Thymus (tissue), 11 donors: ENCODE data around the gene ZXDC. TPM values are rescaled to one million over a fixed set of nuclear protein-coding genes. Genes with fewer than 3 reads are reported as not detected.

ENCODE experiments used
- DNase-seq, 9 donors: peaks; one replicate each; pipeline ENCODE4 v3.0.0-alpha.2; 2013; ENCODE audit warnings: low spot score in 9 of 9, low read depth in 6 of 9, missing footprints in 1 of 9
- H3K27ac ChIP-seq, 2 donors: one replicate each; pipeline ENCODE4 v1.5.1; 2013; ENCODE audit warnings: control low read depth in 1 of 2, low read depth in 1 of 2, low read length in 1 of 2, mild to moderate bottlenecking in 1 of 2, moderate library complexity in 1 of 2
- H3K27me3 ChIP-seq, 2 donors: one replicate each; pipeline ENCODE4 v1.5.1; 2013; ENCODE audit warnings: low read length in 1 of 2; ENCODE audit not compliant: control insufficient read depth in 2 of 2, insufficient read depth in 1 of 2
- H3K36me3 ChIP-seq, 2 donors: one replicate each; pipeline ENCODE4 v1.5.1; 2013; ENCODE audit warnings: low read length in 1 of 2, mild to moderate bottlenecking in 1 of 2, moderate library complexity in 1 of 2; ENCODE audit not compliant: control insufficient read depth in 2 of 2, insufficient read depth in 2 of 2
- H3K4me1 ChIP-seq, 2 donors: one replicate each; pipeline ENCODE4 v1.5.1; 2013; ENCODE audit warnings: low read length in 2 of 2; ENCODE audit not compliant: control insufficient read depth in 2 of 2, insufficient read depth in 2 of 2
- H3K4me3 ChIP-seq, 2 donors: one replicate each; pipeline ENCODE4 v1.5.1; 2013; ENCODE audit warnings: low read length in 2 of 2, control low read depth in 1 of 2, mild to moderate bottlenecking in 1 of 2
- H3K9me3 ChIP-seq, 2 donors: one replicate each; pipeline ENCODE4 v1.5.1; 2013; ENCODE audit warnings: low read length in 1 of 2, mild to moderate bottlenecking in 1 of 2; ENCODE audit not compliant: control insufficient read depth in 2 of 2, insufficient read depth in 1 of 2
- WGBS: extraction: QIAGEN DNeasy Blood & Tissue Kit; methylation state at CpG from one replicate; pipeline ENCODE4 v1.1.7; 2013; 5-methylcytosine and 5-hydroxymethylcytosine counted together
- polyA plus RNA-seq: library from polyadenylated mRNA; stranded (reverse); fragments of 200-250 nt; gene quantifications from one replicate; pipeline ENCODE4 v1.2.3, GENCODE V29; 2013
- total RNA-seq: library from RNA; stranded (reverse); fragments of 120-200 nt; gene quantifications from one replicate; pipeline ENCODE4 v1.2.4, GENCODE V29; 2013
- donor health status: healthy.

ZXDC gene
- total and polyA plus RNA-seq, 2 donors, result 15.6 to 17.3 TPM

DNA sequence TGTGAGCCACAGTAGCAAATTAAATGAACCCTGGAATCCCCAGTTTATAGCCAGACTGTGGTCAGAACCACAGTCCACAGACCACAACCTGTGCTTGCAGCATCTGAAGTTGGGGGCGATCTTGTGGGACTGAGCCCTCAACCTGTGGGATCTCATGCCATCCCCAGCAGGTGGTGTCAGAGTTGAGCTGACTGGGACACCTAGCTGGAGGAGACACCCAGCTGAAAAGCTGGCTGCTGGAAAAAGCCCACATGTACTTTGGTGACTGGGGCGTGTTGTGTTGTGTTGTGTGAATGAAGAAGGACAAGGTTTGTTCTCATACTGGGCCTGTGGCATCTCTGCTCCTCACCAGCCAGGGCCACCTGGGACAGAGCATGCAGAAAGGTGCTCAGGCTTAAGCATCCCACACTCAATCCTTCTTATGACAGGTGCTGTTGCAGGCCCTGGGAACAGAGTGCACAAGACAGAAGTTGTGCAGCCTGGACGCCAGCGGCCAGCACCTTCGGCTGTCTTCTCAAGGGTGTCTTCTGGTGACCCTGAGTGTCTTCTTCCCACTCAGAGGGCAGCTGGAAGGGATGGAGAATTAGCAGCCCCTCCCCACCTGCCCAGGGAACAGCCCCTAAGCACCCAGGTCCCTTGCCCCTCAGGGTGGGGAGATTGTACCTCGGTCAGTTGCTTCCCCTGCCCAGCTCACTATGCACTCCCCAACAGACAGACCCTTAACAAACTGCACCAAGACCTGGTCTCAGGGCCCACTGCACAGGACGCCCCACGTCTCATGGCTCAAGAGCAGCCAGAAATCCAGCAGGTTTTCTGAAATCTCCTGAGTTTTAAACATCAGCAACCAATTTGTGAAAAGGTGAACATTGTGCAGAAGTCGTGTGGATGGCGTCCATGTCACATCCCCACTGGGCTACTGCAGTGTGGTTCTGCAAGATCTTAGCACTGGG lies 44.1 kb upstream of the ZXDC start:
- peaks cover 18 to 23% of the 10 kb centered on the region in 2 donors for H3K27me3 ChIP-seq
- H3K36me3 ChIP-seq, result no peaks in the 10 kb centered on the region
- DNase-seq, result no peak
- no peak overlapping the region for H3K4me3 ChIP-seq
- no peaks in the 10 kb centered on the region for H3K9me3 ChIP-seq
- 85% methylated on average over 10 of the region's 10 CpGs for WGBS
- no peak overlapping the region for H3K27ac ChIP-seq
- peaks cover 0 to 19% of the 10 kb centered on the region in 2 donors for H3K4me1 ChIP-seq

- no peak overlapping the region for H3K27ac ChIP-seq
- no peaks in the 10 kb centered on the region for H3K36me3 ChIP-seq
- no peak overlapping the region for H3K4me3 ChIP-seq
- H3K4me1 ChIP-seq, result peaks cover 0 to 12% of the 10 kb centered on the region in 2 donors
- no peak for DNase-seq
- peaks cover 9 to 13% of the 10 kb centered on the region in 2 donors for H3K27me3 ChIP-seq
- 93% methylated on average over 4 of the region's 4 CpGs for WGBS
- no peaks in the 10 kb centered on the region for H3K9me3 ChIP-seq
Observed at GRCh38 chr3:126518779-126519177, 43.1 kb upstream of the ZXDC start.

DNA sequence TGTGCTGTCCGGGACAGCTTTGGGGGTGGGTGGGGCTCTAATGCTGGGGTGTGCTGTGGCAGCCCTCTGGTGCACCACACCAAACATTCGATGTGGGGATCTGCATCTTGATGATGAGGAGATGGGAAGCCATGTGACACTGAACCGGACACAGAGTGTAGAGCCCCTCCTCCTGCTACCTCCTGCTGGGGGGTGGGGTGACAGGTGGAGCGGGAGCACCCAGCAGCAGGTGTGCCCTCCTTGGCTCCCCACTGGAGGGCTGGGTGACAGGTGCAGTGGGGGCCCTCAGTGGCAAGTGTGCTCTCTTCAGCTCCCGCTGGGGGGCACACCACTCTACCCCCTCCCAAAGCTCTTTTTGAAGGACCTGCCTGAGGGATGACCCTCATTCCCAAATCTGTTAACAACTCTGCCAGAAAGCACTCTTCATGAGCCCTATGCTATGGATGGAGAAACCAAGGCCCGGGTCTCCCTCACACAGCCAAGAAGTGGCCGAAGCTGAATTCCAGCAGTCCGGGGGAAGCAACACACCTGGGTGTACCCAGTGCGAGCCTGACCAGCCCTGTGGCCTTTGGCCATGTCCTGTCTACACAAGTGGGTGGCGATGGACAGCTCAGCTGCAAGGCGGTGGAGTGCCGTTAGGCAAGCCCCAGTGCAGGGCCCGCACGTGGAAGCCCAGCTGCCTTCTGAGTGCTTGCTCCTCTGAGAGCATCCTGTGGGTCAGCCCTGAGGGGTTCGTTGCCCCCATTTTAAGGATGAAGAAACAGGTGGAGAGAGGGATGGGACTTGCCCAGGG lies 42.5 kb upstream of the ZXDC start:
- WGBS, result 86% methylated on average over 15 of the region's 15 CpGs

GRCh38 chr3:126517291-126517951 lies 41.7 kb upstream of the ZXDC start, which contains the start of gene UROC1:
Gene UROC1, minus strand, starts transcription at chr3:126517773. Its CDS starts 54 bp downstream, at chr3:126517719.
- Histone ChIP-seq H3K4me1 (peaks cover 0 to 10% of the 10 kb centered on the region in 2 donors), H3K27me3 (peaks cover 0 to 2% of the 10 kb centered on the region in 2 donors), H3K27ac (no peak within 1 kb of the TSS), H3K4me3 (no peak within 1 kb of the TSS), H3K36me3 (no peaks in the 10 kb centered on the region), H3K9me3 (no peaks in the 10 kb centered on the region)
- WGBS, result 94% methylated on average over 16 of the region's 16 CpGs
- no peak for DNase-seq

More for the DNA sequence above, 42.5 kb upstream of the ZXDC start:
- no peaks in the 10 kb centered on the region for H3K36me3 ChIP-seq
- no peaks in the 10 kb centered on the region for H3K9me3 ChIP-seq
- no peak overlapping the region for H3K4me3 ChIP-seq
- H3K27me3 ChIP-seq, result peaks cover 3 to 8% of the 10 kb centered on the region in 2 donors
- no peak for DNase-seq
- peaks cover 0 to 10% of the 10 kb centered on the region in 2 donors for H3K4me1 ChIP-seq
- H3K27ac ChIP-seq, result no peak overlapping the region

DNA sequence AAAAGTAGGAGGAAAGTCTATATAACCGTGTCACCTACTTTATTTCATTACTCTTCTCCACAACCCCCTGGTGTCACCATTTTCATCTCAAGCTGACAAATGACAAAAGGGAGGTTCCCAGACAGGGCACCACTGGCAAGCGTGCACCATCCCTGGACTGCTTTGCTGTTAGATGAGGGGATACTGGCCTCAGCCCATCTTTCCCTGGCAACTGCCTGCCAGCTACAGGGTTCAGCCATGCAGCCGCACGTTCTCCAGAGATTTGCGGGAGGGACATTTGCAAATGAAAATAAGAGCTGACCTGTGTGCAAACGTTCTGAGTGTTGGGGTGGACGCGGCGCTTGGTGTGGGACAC lies 41.2 kb upstream of the ZXDC start:
- WGBS, result 94% methylated on average over 9 of the region's 9 CpGs
- Histone ChIP-seq H3K36me3 (no peaks in the 10 kb centered on the region), H3K9me3 (no peaks in the 10 kb centered on the region), H3K4me3 (no peak overlapping the region), H3K27me3 (no peaks in the 10 kb centered on the region), H3K4me1 (peaks cover 0 to 10% of the 10 kb centered on the region in 2 donors), H3K27ac (no peak overlapping the region)
- no peak for DNase-seq

- Histone ChIP-seq H3K4me1 (peaks cover 0 to 10% of the 10 kb centered on the region in 2 donors), H3K27ac (no peak overlapping the region), H3K27me3 (no peaks in the 10 kb centered on the region), H3K9me3 (no peaks in the 10 kb centered on the region), H3K36me3 (no peaks in the 10 kb centered on the region), H3K4me3 (no peak overlapping the region)
- DNase-seq, result no peak
- WGBS, result 90% methylated on average over 6 of the region's 6 CpGs
Observed at GRCh38 chr3:126516152-126516935, 40.7 kb upstream of the ZXDC start.

DNA sequence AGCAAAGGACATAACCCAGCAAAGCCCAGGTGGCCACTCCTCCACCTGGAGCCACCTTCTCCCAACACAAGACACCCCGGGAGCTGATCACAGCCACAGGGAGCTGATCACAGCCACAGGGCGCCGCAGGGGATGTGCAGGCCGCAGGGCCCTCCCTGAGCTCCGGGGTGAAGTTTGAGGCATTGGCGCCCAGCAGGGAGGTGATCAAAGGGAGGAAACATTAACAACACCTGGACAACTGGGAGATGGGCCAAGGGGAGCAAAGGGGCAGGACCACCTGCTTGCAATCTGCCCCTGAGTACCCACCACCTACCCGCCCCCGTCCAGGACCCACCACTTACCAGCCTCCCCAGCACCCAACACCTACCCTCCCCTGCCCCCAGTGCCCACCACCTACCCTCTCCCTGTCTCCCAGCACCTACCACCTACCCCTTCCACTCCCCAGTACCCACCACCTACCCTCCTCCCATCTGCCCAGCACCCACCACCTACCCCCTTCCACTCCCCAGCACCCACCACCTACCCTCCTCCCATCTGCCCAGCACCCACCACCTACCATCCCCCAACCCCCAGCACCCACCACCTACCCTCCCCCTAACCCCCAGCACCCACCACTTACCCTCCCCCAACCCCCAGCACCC lies 39.5 kb upstream of the ZXDC start:
- Histone ChIP-seq H3K4me3 (no peak overlapping the region), H3K36me3 (no peaks in the 10 kb centered on the region), H3K27me3 (no peaks in the 10 kb centered on the region), H3K9me3 (no peaks in the 10 kb centered on the region), H3K4me1 (peaks cover 0 to 12% of the 10 kb centered on the region in 2 donors), H3K27ac (no peak overlapping the region)
- WGBS, result 96% methylated on average over 8 of the region's 8 CpGs
- DNase-seq, result no peak

DNA sequence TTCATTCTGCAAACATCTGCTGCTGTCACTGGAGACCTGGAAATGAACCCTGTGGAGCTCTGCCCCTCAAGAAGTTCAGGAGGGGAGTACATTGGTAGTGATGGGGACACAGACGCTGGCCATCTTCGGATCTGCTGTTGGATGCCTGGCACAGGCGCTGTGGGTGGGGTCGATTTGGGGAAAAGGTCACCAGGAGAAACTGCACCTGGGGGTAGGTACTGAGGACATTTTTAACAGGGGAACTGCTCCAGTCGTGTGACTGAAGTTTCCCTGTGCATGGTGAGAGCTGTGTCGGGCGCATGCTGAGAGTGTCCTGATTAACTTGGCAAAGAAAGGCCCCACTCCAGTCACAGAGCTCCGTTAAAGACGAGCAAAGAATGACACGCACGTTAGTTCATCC lies 38.5 kb upstream of the ZXDC start:
- H3K4me1 ChIP-seq, result peaks cover 0 to 8% of the 10 kb centered on the region in 2 donors
- DNase-seq, result no peak
- no peaks in the 10 kb centered on the region for H3K36me3 ChIP-seq
- no peaks in the 10 kb centered on the region for H3K9me3 ChIP-seq
- no peak overlapping the region for H3K27ac ChIP-seq
- no peaks in the 10 kb centered on the region for H3K27me3 ChIP-seq
- H3K4me3 ChIP-seq, result no peak overlapping the region
- 97% methylated on average over 11 of the region's 11 CpGs for WGBS
